GM18502 (cell line): ENCODE results near the gene LRIG3.
A peak's percentile ranks its signal among the peaks of the same experiment; 100 is the strongest.

Source experiments
- ATAC-seq: cut with Tn5 transposase; IDR thresholded peaks from one replicate; pipeline ENCODE4 v1.9.1; 2021; ENCODE audit warnings: mild to moderate bottlenecking; ENCODE audit not compliant: unreplicated experiment, poor library complexity

LRIG3 gene

GRCh38 chr12:58932806-58933681 is 12.7 kb upstream of the LRIG3 start:
- no peak for ATAC-seq

DNA sequence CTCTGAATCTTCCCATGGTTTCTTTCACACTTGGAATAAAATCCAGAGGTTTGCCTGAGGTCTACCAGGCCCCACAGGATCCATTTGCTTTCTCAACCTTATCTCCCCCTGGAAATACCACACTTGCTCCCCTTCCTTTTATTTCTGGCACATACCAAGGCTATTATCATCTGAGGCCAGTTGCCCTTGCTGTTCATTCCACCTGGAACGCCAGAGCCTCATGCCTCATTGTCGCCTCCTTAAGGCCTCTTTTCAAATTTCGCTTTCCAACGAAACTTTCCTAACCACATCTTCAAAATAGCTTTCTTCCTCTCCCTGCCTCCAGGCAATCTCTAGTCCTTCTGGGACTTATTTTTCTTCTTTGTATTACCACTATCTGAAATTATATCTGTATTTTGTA is 11.2 kb upstream of the LRIG3 start:
- ATAC-seq = no peak

DNA sequence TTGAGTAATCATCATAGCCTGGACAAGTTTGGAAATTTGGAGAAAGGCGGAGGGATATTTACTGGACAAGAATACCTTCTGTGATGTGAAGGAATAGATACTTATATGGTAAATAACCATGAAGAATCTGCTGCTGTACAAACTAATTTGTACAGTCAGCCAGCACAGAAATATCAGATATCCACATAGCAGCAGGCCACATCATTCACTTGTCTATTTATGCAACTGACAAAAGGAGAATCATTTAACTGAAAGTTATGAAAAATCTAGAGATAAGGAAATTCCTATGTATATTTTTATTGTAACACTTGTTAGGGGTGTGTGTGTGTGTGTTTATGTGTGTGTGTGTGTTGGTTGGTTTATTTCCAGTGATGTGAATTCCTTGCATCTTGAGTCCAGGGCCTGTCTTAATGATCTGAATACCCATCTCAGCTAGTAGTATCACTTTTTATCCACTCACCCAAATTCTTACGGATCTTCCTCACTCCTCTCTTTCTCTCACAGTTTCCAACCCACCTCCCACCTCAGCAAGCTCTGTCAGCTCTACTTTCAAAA is 10.5 kb upstream of the LRIG3 start:
- no peak for ATAC-seq

GRCh38 chr12:58927120-58927519 is 6.8 kb upstream of the LRIG3 start:
- no peak for ATAC-seq

DNA sequence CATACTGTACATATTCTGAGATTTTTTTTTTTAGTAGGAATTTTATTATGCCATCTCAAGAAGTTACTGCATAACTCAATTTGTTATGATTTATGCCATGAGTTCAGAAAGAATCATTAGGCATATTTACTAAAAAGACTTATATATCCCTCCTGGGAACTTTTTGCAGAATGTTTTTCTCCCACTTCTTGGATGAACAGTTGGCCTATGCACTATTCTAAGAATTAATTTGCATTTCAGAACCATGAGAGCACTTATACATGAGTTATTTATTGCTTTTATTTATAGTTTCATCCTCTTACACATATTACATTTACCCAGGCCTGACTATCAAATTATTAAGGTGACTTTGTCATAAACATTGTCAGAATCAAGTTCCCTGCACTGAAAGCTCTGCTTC is 6.3 kb upstream of the LRIG3 start:
- no peak for ATAC-seq

DNA sequence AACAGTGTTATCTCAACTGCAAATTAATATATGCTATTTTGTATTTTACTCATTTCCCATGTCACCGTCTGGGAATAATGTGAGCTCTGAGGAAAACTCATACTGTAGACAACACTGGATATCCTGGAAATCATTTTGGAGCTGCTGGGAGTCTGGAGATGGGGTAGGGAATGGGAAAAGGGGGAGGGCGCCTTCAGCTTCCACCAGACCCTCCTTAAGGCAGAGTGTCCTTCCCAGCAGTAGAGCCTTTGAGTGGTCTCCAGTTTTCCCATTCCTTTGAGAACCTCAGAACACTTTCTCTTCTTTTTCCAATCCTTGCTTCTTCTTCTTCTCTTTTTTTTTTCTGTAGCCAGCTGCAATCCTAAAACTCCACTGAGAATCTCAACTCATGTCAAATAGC is 5.4 kb upstream of the LRIG3 start:
- ATAC-seq = no peak

- no peak for ATAC-seq
Observed at GRCh38 chr12:58925111-58925611, 4.9 kb upstream of the LRIG3 start.

DNA sequence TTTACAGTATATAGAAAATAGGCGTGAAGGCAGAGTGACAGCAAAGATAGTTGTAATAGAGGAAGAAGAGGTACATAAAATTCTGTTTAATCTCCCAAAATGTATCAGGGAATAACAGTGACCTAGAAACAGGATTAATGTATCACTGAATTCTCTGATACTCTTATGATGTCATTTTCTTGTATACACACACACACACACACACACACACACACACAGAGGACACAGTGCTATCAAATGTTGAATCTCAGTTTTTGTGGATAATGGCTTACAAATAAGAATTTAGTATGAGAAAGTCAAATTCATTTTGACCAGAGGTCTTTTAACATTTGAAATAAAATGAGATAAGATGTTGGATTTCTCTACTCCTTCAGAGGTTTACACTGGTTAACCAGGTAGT is 4.3 kb upstream of the LRIG3 start:
- no peak for ATAC-seq

- no peak for ATAC-seq
Observed at GRCh38 chr12:58923781-58924180, 3.5 kb upstream of the LRIG3 start.

DNA sequence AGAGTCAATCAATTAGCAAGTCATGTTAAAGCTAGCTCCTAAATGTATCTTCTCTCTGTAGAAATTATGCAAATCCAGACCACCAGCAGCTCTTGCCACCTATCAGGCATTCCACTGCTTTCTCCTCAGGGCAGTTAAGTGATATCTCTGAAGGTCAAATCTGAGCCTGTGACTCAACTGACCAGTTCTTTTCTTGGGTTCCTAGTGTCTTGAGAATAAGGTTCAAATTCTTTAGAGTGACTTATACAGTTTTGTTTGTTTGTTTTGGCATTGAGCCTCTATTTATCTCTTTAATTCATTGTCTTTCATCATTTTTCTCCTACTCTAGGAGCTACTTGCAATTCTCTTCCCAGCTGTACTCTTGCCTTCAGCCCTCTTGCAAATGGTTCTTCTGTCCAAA is 2.5 kb upstream of the LRIG3 start:
- ATAC-seq = no peak

- ATAC-seq = no peak
Observed at GRCh38 chr12:58920961-58921861, 907 bp upstream of the LRIG3 start.

- ATAC-seq = peak; percentile 43
Observed at GRCh38 chr12:58919231-58920101, 838 bp downstream of the LRIG3 start.

GRCh38 chr12:58918469-58918844 is 1.8 kb downstream of the LRIG3 start:
- ATAC-seq = no peak

GRCh38 chr12:58917699-58918468 is 2.4 kb downstream of the LRIG3 start:
- peak; percentile 9 for ATAC-seq

GRCh38 chr12:58916921-58917511 is 3.3 kb downstream of the LRIG3 start:
- no peak for ATAC-seq

- no peak for ATAC-seq
Observed at GRCh38 chr12:58916161-58916621, 4.1 kb downstream of the LRIG3 start.

GRCh38 chr12:58915634-58916033 is 4.7 kb downstream of the LRIG3 start:
- ATAC-seq = no peak

GRCh38 chr12:58915037-58915436 is 5.3 kb downstream of the LRIG3 start:
- no peak for ATAC-seq

DNA sequence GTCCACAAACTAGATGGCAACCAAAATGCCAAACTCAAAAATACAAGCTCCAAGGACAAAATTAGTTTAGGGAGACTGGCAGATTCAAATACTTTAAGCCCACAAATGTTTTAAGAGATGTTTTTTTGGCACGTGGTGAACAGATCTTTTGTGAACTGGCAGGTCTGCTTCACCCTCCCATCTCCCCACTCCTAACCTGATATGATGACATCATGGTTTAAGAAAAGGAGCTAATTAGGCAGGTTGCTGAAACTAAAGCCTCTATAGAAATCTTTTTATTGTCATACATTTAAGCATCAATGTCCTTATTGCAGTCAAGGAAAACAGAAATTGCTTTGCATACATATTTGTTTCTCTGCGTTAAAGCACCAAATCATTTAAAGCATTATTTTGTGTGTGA is 5.8 kb downstream of the LRIG3 start:
- ATAC-seq = no peak
